ENCODE data around the gene KNOP1. TPM values are rescaled to one million over a fixed set of nuclear protein-coding genes. Genes with fewer than 3 reads are reported as not detected.

Gene KNOP1
- total RNA-seq, 4 donors from 2014 or later: 17.3 to 37.2 (median 26.2) TPM

DNA sequence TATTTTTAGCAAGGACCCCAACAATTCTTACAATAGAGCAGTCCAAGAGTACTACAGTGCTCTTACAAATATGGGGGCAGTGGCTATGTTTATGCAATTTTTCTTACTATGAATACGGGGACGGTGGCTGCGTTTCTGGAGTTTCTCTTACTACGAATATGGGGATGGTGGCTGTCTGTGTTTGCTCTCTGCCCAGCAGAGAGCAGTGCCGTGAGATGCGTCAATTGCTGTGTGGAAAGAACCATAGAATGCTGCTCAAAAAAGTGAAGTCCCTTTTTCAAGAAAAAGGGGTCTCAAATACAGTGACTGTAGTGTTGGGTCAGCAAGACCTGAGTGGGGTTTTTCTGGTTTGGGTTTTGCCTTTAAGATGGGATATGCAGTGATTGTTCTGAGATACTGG lies 53.9 kb downstream of the KNOP1 start:
- H3K27ac ChIP-seq: no peak overlapping the region
- H3K4me3 ChIP-seq: no peak overlapping the region
- H3K9me3 ChIP-seq: peaks cover 0 to 5% (median 0%) of the 10 kb centered on the region in 4 donors
- no peak for DNase-seq (ENCODE audit: low spot score in 2 of 2)
- H3K36me3 ChIP-seq: peaks cover 0 to 31% (median 0%) of the 10 kb centered on the region in 3 donors
- 94% methylated on average over 6 of the region's 6 CpGs for WGBS, 2 donors
- H3K4me1 ChIP-seq: peaks cover 0 to 15% (median 0%) of the 10 kb centered on the region in 4 donors
- H3K27me3 ChIP-seq: no peaks in the 10 kb centered on the region
- TF ChIP-seq, protein P1, sequence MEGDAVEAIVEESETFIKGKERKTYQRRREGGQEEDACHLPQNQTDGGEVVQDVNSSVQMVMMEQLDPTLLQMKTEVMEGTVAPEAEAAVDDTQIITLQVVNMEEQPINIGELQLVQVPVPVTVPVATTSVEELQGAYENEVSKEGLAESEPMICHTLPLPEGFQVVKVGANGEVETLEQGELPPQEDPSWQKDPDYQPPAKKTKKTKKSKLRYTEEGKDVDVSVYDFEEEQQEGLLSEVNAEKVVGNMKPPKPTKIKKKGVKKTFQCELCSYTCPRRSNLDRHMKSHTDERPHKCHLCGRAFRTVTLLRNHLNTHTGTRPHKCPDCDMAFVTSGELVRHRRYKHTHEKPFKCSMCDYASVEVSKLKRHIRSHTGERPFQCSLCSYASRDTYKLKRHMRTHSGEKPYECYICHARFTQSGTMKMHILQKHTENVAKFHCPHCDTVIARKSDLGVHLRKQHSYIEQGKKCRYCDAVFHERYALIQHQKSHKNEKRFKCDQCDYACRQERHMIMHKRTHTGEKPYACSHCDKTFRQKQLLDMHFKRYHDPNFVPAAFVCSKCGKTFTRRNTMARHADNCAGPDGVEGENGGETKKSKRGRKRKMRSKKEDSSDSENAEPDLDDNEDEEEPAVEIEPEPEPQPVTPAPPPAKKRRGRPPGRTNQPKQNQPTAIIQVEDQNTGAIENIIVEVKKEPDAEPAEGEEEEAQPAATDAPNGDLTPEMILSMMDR (IDR thresholded peaks at IDR 0.05): no peak
- no peak for TF ChIP-seq EP300 (IDR thresholded peaks at IDR 0.05)
- no peak for TF ChIP-seq POLR2A (IDR thresholded peaks at IDR 0.05)

DNA sequence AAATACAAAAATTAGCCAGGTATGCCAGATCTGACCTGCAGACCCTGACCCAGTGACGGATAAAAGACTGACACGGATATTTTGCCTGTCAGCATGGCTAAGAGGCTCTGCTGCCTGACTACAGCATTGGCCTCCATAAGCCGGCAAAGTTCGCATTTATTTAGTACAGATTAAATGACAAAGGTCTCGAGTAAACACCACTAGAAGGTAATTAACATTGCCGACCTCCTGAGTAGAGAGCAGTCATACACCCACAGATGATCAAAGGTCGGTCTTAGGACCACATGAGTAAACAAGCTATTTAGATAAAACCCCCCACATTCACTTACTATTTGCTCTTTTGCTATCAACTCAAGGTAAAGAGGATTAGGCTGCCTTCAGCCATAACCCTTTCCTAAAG lies 55.7 kb downstream of the KNOP1 start:
- Histone ChIP-seq H3K36me3 (peaks cover 0 to 48% (median 0%) of the 10 kb centered on the region in 3 donors), H3K27ac (no peak overlapping the region), H3K4me1 (peaks cover 0 to 14% (median 0%) of the 10 kb centered on the region in 4 donors), H3K27me3 (no peaks in the 10 kb centered on the region), H3K4me3 (no peak overlapping the region), H3K9me3 (peaks cover 0 to 5% (median 0%) of the 10 kb centered on the region in 4 donors)
- WGBS, 2 donors: 89 to 91% methylated on average over 7 of the region's 7 CpGs
- no peak for DNase-seq (ENCODE audit: low spot score in 2 of 2)
- TF ChIP-seq POLR2A (IDR thresholded peaks at IDR 0.05) (no peak), EP300 (IDR thresholded peaks at IDR 0.05) (no peak)
- TF ChIP-seq, protein P1 (IDR thresholded peaks at IDR 0.05): no peak

DNA sequence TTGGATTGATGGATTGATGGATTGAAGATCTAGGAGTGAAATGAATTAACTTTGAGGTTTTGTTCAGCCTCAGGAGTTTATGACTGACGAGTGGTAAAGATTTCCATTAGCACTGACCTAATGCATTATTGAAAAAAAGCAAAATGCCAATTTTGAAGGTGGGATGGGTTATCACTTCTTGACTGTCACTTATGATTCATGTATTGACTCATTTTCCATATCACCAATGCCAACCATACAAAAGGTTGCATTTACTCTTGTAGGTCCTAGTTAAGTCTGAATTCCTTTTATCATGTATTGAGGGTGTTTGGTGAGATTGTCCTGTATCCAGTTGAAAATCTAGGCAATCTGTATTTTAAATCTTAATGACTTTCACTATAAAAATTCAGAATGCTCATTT lies 57.6 kb downstream of the KNOP1 start:
- H3K27ac ChIP-seq: no peak overlapping the region
- peaks cover 0 to 67% (median 0%) of the 10 kb centered on the region in 3 donors for H3K36me3 ChIP-seq

DNA sequence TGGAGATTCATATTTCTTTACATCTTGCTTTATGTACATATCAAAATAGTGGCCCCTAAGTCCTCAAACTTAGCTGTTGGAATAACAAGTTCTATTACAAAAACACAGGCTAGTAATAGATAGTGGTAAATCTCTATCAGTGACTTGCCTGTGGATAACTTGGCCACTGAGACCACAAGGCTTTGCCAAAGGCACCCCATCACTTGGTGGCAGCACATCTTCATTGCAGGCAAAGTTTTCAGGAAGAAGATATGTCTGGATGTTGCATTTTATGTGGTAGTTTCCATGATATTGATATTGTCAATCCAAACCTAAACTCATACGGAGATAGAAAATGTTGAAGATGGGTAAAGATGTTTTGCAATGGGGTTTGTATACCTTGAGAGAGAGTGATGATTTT lies 58.5 kb downstream of the KNOP1 start:
- no peaks in the 10 kb centered on the region for H3K9me3 ChIP-seq
- DNase-seq (ENCODE audit: low spot score in 2 of 2): no peak
- peaks cover 0 to 4% (median 0%) of the 10 kb centered on the region in 4 donors for H3K4me1 ChIP-seq
- 97 to 100% methylated on average over 1 of the region's 1 CpG for WGBS, 2 donors
- no peak overlapping the region for H3K27ac ChIP-seq
- no peak overlapping the region for H3K4me3 ChIP-seq
- H3K27me3 ChIP-seq: no peaks in the 10 kb centered on the region
- peaks cover 0 to 76% (median 0%) of the 10 kb centered on the region in 3 donors for H3K36me3 ChIP-seq
- no peak for TF ChIP-seq POLR2A (IDR thresholded peaks at IDR 0.05)
- TF ChIP-seq, protein P1 (IDR thresholded peaks at IDR 0.05): peak in 1 of 5 experiments; percentile 8

More for the DNA sequence above, 57.6 kb downstream of the KNOP1 start:
- 96 to 97% methylated on average over 1 of the region's 1 CpG for WGBS, 2 donors
- Histone ChIP-seq H3K9me3 (peaks cover 0 to 3% (median 0%) of the 10 kb centered on the region in 4 donors), H3K27me3 (no peaks in the 10 kb centered on the region), H3K4me1 (no peaks in the 10 kb centered on the region), H3K4me3 (no peak overlapping the region)
- no peak for DNase-seq (ENCODE audit: low spot score in 2 of 2)
- no peak for TF ChIP-seq POLR2A (IDR thresholded peaks at IDR 0.05)
- TF ChIP-seq EP300 (IDR thresholded peaks at IDR 0.05): no peak
- TF ChIP-seq, protein P1 (IDR thresholded peaks at IDR 0.05): no peak

DNA sequence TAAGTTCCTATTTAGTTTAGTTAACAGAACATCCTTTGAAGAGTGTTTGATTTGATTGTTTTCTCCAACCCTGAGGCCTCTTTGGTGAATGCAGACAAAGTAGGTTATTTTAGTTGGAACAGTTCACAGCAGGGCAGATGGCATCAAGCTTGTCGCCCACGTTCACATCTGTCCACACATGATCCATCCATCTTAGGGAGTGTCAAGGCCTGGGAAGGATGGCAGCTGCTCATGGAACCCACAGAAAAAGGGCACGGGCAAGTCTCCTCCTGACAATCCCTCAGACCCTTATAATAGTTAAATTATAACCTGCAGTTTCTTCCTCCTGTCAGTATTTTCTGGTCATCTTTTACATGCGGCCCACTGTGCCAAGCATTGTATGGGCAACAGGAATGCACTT lies 60.2 kb downstream of the KNOP1 start:
- no peak overlapping the region for H3K4me3 ChIP-seq
- DNase-seq (ENCODE audit: low spot score in 2 of 2): no peak
- TF ChIP-seq EP300 (IDR thresholded peaks at IDR 0.05): no peak
- TF ChIP-seq POLR2A (IDR thresholded peaks at IDR 0.05): no peak
- TF ChIP-seq, protein P1 (IDR thresholded peaks at IDR 0.05): no peak
- H3K36me3 ChIP-seq: peaks cover 0 to 90% (median 0%) of the 10 kb centered on the region in 3 donors
- no peaks in the 10 kb centered on the region for H3K9me3 ChIP-seq
- 90 to 91% methylated on average over 4 of the region's 4 CpGs for WGBS, 2 donors
- peaks cover 0 to 4% (median 0%) of the 10 kb centered on the region in 4 donors for H3K4me1 ChIP-seq
- no peak overlapping the region for H3K27ac ChIP-seq
- H3K27me3 ChIP-seq: no peaks in the 10 kb centered on the region

Data from tibial nerve (tissue), 4 donors.